ENCODE data around the gene KCNB1.

Gene KCNB1

GRCh38 chr20:49420292-49420691 lies 62.2 kb downstream of the KCNB1 start:
- TF ChIP-seq POLR2AphosphoS5 (IDR thresholded peaks at IDR 0.05; ENCODE audit: low read depth), result no peak
- TF ChIP-seq GABPA (IDR thresholded peaks at IDR 0.05; ENCODE audit: low read depth), result no peak
- TF ChIP-seq REST (IDR thresholded peaks at IDR 0.05; ENCODE audit: insufficient replicate concordance, low read depth), result no peak
- no peak for TF ChIP-seq SPI1 (IDR thresholded peaks at IDR 0.05; ENCODE audit: borderline replicate concordance, low read depth)
- no peak for TF ChIP-seq CTCF (IDR thresholded peaks at IDR 0.05; ENCODE audit: insufficient read depth, low read length)
- Histone ChIP-seq H3K27me3 (ENCODE audit: insufficient read depth, poor library complexity, severe bottlenecking) (peaks cover 2% of the 10 kb centered on the region), H3K4me3 (replicated peaks; ENCODE audit: insufficient read depth, low read length) (no peak overlapping the region), H3K27ac (replicated peaks) (no peak overlapping the region)
- DNase-seq (ENCODE audit: low read depth in 1 of 2, low spot score in 1 of 2), result no peak

GRCh38 chr20:49419785-49420184 lies 62.7 kb downstream of the KCNB1 start:
- no peak for TF ChIP-seq REST (IDR thresholded peaks at IDR 0.05; ENCODE audit: insufficient replicate concordance, low read depth)
- no peak for TF ChIP-seq GABPA (IDR thresholded peaks at IDR 0.05; ENCODE audit: low read depth)
- TF ChIP-seq CTCF (IDR thresholded peaks at IDR 0.05; ENCODE audit: insufficient read depth, low read length), result no peak
- TF ChIP-seq POLR2AphosphoS5 (IDR thresholded peaks at IDR 0.05; ENCODE audit: low read depth), result no peak
- Histone ChIP-seq H3K4me3 (replicated peaks; ENCODE audit: insufficient read depth, low read length) (no peak overlapping the region), H3K27me3 (ENCODE audit: insufficient read depth, poor library complexity, severe bottlenecking) (peaks cover 2% of the 10 kb centered on the region), H3K27ac (replicated peaks) (no peak overlapping the region)
- no peak for DNase-seq (ENCODE audit: low read depth in 1 of 2, low spot score in 1 of 2)

GRCh38 chr20:49418809-49419208 lies 63.7 kb downstream of the KCNB1 start:
- no peak for DNase-seq (ENCODE audit: low read depth in 1 of 2, low spot score in 1 of 2)
- H3K4me3 ChIP-seq (replicated peaks; ENCODE audit: insufficient read depth, low read length), result no peak overlapping the region
- H3K27ac ChIP-seq (replicated peaks), result no peak overlapping the region
- TF ChIP-seq REST (IDR thresholded peaks at IDR 0.05; ENCODE audit: insufficient replicate concordance, low read depth) (no peak), CTCF (IDR thresholded peaks at IDR 0.05; ENCODE audit: insufficient read depth, low read length) (no peak), GABPA (IDR thresholded peaks at IDR 0.05; ENCODE audit: low read depth) (no peak), SPI1 (IDR thresholded peaks at IDR 0.05; ENCODE audit: borderline replicate concordance, low read depth) (no peak), POLR2AphosphoS5 (IDR thresholded peaks at IDR 0.05; ENCODE audit: low read depth) (no peak)
- H3K27me3 ChIP-seq (ENCODE audit: insufficient read depth, poor library complexity, severe bottlenecking), result peaks cover 6% of the 10 kb centered on the region

Data from HL-60 (cell line).